Activated CD4-positive, alpha-beta T cell treated with anti-CD3 and anti-CD28 coated beads for 36 hours (primary cell): ENCODE measurements around the gene OMP. TPM values are rescaled to one million over a fixed set of nuclear protein-coding genes. Genes with fewer than 3 reads are reported as not detected.

Source experiments
- ATAC-seq: fragments of 200-7000 bp; cut with Tn5 transposase; one replicate; pipeline ENCODE4 v1.10.0; 2021; ENCODE audit warnings: mild to moderate bottlenecking, moderate library complexity
- CTCF ChIA-PET: fragments of 350-600 bp; sonication (Branson Sonifier 250); formaldehyde crosslinking; loops from one replicate; lab custom pipeline; 2021; ENCODE audit warnings: antibody characterized with exemption; lab: Charles Lee
- POLR2A ChIA-PET: fragments of 350-600 bp; sonication (Branson Sonifier 250); formaldehyde crosslinking; loops from one replicate; lab custom pipeline; 2021; ENCODE audit warnings: antibody characterized with exemption, inconsistent platforms; lab: Charles Lee
- DNase-seq: peaks from one replicate; pipeline ENCODE4 v3.0.0-alpha.2; 2020
- H3K27ac Mint-ChIP-seq: one replicate; pipeline ENCODE4 v1.8.0; 2021; ENCODE audit warnings: mixed read lengths
- H3K27me3 Mint-ChIP-seq: one replicate; pipeline ENCODE4 v1.8.0; 2021; ENCODE audit warnings: mixed read lengths
- H3K36me3 Mint-ChIP-seq: one replicate; pipeline ENCODE4 v1.8.0; 2021; ENCODE audit warnings: low read depth, mixed read lengths
- H3K4me1 Mint-ChIP-seq: one replicate; pipeline ENCODE4 v1.8.0; 2021; ENCODE audit warnings: mixed read lengths
- H3K4me3 Mint-ChIP-seq: one replicate; pipeline ENCODE4 v1.8.0; 2021; ENCODE audit warnings: mild to moderate bottlenecking, moderate library complexity, mixed read lengths
- H3K9me3 Mint-ChIP-seq: one replicate; pipeline ENCODE4 v1.8.0; 2021; ENCODE audit warnings: low read depth, mixed read lengths
- intact Hi-C, 2 experiments: fragments of 100-400 bp; cut with DNase I in 1 of 2; cut with micrococcal nuclease in 1 of 2; formaldehyde crosslinking; loops; one replicate each; pipeline versions ENCODE4 v1.14.2 to v1.15.1; 2022 to 2024; cut with DNase I, micrococcal nuclease
- total RNA-seq, 2 experiments: library from RNA; stranded (reverse); gene quantifications; one replicate each; pipeline ENCODE4 v1.2.3, GENCODE V29; 2021

The OMP gene
- total RNA-seq, 2 experiments from 2014 or later, result not detected

DNA sequence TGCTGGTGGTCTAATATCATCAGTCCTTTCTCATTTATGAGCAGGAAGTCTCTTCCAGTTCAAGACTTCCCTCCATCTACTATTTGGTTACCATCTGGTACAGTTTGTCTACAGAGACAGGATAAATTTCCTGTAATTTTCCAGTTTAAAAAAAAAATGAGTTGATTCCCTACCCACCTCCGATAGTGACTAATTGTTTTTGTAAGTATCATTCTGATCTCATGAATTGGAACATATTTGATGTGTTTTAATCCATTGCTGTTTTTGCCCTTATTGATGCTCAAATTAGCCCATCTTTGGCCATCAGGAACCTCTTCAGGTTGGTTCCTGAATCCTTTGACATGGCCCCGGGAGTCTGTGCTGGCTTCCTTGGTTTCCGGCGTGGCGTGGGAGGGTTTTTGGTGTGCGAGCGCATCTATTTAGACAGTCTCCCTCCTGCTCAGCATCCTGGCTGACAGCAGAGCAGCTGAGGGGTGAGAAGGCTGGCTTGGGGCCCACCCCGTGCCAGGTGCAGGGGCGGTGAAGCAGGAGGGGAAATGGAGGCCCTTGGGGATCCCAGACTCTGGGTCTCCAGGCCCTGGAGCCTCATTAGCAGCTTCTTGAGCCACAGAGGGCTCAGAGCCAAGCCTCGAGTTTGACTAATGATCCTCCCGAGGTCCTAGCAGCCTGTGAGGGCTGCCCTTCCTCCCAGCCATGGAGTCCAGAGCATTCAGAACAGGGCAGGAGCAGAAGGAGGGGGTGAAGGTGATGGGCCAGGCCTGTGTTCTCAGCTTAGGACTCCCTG is 6.8 kb downstream of the OMP start:
- H3K27ac Mint-ChIP-seq, result no peak overlapping the region
- ChIA-PET POLR2A (interaction anchor here (0.6 kb wide), 1 partner anchor 86 kb away, joined by 3 read pairs; no protein-coding TSS in a partner anchor), CTCF (interaction anchor here (1.9 kb wide), 1 partner anchor 77 kb away, joined by 5 read pairs; no protein-coding TSS in a partner anchor)
- no peak for ATAC-seq
- no peaks in the 10 kb centered on the region for H3K36me3 Mint-ChIP-seq
- intact Hi-C loops, result no loop called here
- no peak overlapping the region for H3K4me3 Mint-ChIP-seq
- DNase-seq, result no peak
- H3K9me3 Mint-ChIP-seq, result no peaks in the 10 kb centered on the region
- peaks cover 3% of the 10 kb centered on the region for H3K4me1 Mint-ChIP-seq
- no peaks in the 10 kb centered on the region for H3K27me3 Mint-ChIP-seq

DNA sequence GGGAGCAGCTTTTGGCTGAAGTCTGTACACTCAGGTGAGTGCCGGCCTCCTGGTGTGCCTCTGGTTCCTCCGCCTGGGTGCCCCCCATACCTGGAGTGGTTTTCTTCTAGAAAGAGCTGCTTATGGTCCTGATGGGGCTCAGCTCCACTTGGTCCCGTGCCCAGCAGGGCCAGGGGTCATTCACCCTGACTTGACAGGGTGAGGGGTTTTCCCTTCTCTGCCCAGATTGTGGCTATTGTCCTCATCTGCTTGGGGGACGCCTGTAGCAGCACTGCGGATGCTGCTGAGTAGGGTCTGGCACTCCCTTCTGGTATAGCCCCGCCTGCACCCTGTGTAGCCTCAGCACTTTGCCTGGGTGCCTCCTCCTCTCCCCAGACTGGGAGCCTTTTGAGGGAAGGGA is 8.2 kb downstream of the OMP start:
- intact Hi-C loops, result no loop called here
- Mint-ChIP-seq H3K27ac (no peak overlapping the region), H3K9me3 (no peaks in the 10 kb centered on the region), H3K27me3 (no peaks in the 10 kb centered on the region), H3K4me3 (no peak overlapping the region), H3K36me3 (no peaks in the 10 kb centered on the region), H3K4me1 (peaks cover 3% of the 10 kb centered on the region)
- DNase-seq (no peak), ATAC-seq (no peak)
- CTCF ChIA-PET, result interaction anchor here (0.6 to 2.1 kb wide), 4 partner anchors 17 to 76 kb away, joined by 3 to 5 read pairs (median 4); partner anchors contain the start of gene MYO7A
- POLR2A ChIA-PET, result no interaction called here

- ChIA-PET POLR2A (no interaction called here), CTCF (interaction anchor here (0.6 to 2.1 kb wide), 3 partner anchors 16 to 75 kb away, joined by 3 to 5 read pairs (median 3); partner anchors contain the start of gene MYO7A)
- ATAC-seq (no peak), DNase-seq (no peak)
- no peaks in the 10 kb centered on the region for H3K36me3 Mint-ChIP-seq
- H3K27ac Mint-ChIP-seq, result no peak overlapping the region
- no peaks in the 10 kb centered on the region for H3K9me3 Mint-ChIP-seq
- intact Hi-C loops, result no loop called here
- no peak overlapping the region for H3K4me3 Mint-ChIP-seq
- H3K4me1 Mint-ChIP-seq, result peaks cover 3% of the 10 kb centered on the region
- no peaks in the 10 kb centered on the region for H3K27me3 Mint-ChIP-seq
Observed at GRCh38 chr11:77111277-77111676, 8.6 kb downstream of the OMP start.

- Mint-ChIP-seq H3K27ac (no peak overlapping the region), H3K4me1 (peaks cover 3% of the 10 kb centered on the region), H3K4me3 (no peak overlapping the region), H3K27me3 (no peaks in the 10 kb centered on the region), H3K36me3 (no peaks in the 10 kb centered on the region), H3K9me3 (no peaks in the 10 kb centered on the region)
- DNase-seq (no peak), ATAC-seq (no peak)
- CTCF ChIA-PET, result interaction anchor here (2.1 kb wide), 1 partner anchor 16 kb away, joined by 5 read pairs; the partner anchor contains the start of gene MYO7A
- intact Hi-C loops, result no loop called here
- POLR2A ChIA-PET, result no interaction called here
Observed at GRCh38 chr11:77111946-77112345, 9.3 kb downstream of the OMP start.

DNA sequence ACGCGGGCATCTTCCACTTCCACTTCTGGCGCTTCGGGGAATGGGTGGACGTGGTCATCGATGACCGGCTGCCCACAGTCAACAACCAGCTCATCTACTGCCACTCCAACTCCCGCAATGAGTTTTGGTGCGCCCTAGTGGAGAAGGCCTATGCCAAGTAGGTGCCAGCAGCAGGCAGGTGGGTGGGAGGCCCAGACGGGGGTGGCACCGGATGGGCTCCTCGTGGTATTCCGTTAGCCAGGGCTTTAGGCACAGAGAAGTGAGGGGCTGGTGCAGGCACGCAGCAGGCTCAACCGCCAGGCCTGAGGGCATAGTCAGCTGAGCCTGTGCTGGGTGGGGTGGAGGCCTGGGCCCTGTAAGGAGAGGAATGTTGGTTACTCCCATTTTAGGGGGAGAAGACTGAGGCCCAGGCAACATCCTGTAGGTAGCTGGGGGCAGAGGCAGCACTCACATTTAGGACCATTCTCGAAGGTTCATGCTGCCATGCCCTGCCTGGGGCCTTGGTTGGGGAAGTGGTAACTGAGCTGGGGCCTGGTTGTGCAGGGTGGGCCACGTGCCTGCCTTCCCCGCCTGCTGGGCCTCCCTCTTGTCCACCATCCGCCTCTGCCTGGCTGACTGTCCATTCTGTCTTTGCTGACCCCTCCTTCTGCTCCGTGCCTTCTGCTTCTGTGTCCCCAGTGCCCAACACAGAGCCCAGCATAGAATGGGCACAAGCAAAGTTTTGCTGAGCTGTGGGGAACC is 10.2 kb downstream of the OMP start:
- H3K36me3 Mint-ChIP-seq, result no peaks in the 10 kb centered on the region
- intact Hi-C loops, result loop anchor here in 1 of 2 experiments (1.0 kb wide), 1 partner anchor 66 kb away; no protein-coding TSS in a partner anchor
- ATAC-seq, result no peak
- H3K27me3 Mint-ChIP-seq, result no peaks in the 10 kb centered on the region
- CTCF ChIA-PET, result interaction anchor here (0.6 to 1.2 kb wide), 4 partner anchors 14 to 435 kb away, joined by 3 read pairs; no protein-coding TSS in a partner anchor
- no peaks in the 10 kb centered on the region for H3K9me3 Mint-ChIP-seq
- peaks cover 3% of the 10 kb centered on the region for H3K4me1 Mint-ChIP-seq
- no peak overlapping the region for H3K4me3 Mint-ChIP-seq
- no peak overlapping the region for H3K27ac Mint-ChIP-seq
- no peak for DNase-seq
- POLR2A ChIA-PET, result no interaction called here

DNA sequence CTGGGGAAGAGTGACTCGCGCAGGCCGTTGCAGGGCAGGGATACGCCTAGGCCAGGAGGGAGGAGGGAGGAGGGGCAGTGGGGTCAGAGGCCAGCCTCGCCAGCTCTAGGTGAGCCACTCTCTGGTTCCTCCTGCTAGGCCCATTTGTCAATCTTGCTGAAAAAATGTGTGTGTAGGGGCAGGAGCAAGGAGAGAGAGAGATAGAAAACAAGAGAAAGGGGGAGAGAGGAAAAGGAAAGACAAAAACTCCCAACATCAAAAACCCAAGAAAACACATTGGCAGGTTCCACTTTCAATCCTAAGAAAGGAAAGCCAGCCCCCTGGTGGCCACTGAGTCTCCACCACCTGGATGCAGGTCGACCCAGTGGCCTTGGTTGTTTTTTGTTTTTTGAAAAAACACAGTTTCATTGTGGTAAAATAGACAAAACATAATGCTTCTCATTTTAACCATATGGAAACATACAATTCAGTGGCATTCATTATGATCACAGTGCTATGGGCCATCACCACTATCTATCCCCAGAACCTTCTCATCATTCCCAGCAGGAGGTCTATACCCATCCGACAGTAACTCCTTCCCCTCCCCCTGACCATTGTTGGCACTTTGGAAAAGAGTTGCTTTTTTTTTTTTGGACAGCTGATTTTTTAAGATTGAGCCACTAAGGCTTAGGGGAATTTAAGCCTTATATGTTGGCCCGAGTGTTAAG is 10.9 kb downstream of the OMP start:
- no peaks in the 10 kb centered on the region for H3K27me3 Mint-ChIP-seq
- H3K27ac Mint-ChIP-seq, result no peak overlapping the region
- H3K4me1 Mint-ChIP-seq, result peaks cover 3% of the 10 kb centered on the region
- POLR2A ChIA-PET, result no interaction called here
- intact Hi-C loops, result loop anchor here in 1 of 2 experiments (1.0 kb wide), 1 partner anchor 66 kb away; no protein-coding TSS in a partner anchor
- no peak overlapping the region for H3K4me3 Mint-ChIP-seq
- no peaks in the 10 kb centered on the region for H3K36me3 Mint-ChIP-seq
- peak; percentile 54 for DNase-seq
- CTCF ChIA-PET, result interaction anchor here (0.6 to 1.2 kb wide), 5 partner anchors 14 to 434 kb away, joined by 3 read pairs; no protein-coding TSS in a partner anchor
- ATAC-seq, result no peak
- H3K9me3 Mint-ChIP-seq, result no peaks in the 10 kb centered on the region

DNA sequence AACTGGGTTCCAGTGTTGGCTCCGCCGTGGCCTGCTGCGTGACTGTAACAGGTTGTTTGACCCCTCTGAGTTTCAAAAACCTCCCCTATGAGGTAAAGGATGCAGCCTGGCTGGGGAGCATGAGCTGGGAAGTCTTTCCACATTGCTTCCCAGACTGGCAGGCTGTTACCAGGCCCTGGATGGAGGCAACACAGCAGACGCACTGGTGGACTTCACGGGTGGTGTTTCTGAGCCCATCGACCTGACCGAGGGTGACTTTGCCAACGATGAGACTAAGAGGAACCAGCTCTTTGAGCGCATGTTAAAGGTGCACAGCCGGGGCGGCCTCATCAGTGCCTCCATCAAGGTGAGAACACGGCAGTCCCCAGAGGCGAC is 11.4 kb downstream of the OMP start:
- Mint-ChIP-seq H3K4me3 (no peak overlapping the region), H3K9me3 (no peaks in the 10 kb centered on the region), H3K36me3 (no peaks in the 10 kb centered on the region), H3K4me1 (peaks cover 3% of the 10 kb centered on the region), H3K27me3 (no peaks in the 10 kb centered on the region), H3K27ac (no peak overlapping the region)
- DNase-seq, result no peak
- ChIA-PET POLR2A (no interaction called here), CTCF (interaction anchor here (0.8 kb wide), 1 partner anchor 110 kb away, joined by 3 read pairs; no protein-coding TSS in a partner anchor)
- intact Hi-C loops, result no loop called here
- ATAC-seq, result no peak

DNA sequence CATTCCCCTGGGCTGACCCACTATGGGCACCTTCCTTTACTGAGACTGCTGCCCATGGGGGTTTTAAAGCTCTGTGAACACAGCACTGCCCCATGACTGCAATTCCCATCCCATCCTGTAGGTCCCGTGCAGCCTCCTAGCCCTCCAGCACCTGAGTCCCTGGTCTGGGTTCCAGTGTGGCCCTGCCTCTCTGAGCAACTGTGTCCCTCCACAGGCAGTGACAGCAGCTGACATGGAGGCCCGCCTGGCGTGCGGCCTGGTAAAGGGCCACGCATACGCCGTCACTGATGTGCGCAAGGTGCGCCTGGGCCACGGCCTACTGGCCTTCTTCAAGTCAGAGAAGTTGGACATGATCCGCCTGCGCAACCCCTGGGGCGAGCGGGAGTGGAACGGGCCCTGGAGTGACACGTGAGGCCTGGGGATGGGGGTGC is 12.6 kb downstream of the OMP start:
- H3K4me3 Mint-ChIP-seq, result no peak overlapping the region
- H3K27ac Mint-ChIP-seq, result no peak overlapping the region
- ChIA-PET CTCF (interaction anchor here (0.9 kb wide), 1 partner anchor 68 kb away, joined by 3 read pairs; no protein-coding TSS in a partner anchor), POLR2A (no interaction called here)
- DNase-seq (no peak), ATAC-seq (no peak)
- intact Hi-C loops, result no loop called here
- H3K4me1 Mint-ChIP-seq, result peaks cover 3% of the 10 kb centered on the region
- H3K27me3 Mint-ChIP-seq, result no peaks in the 10 kb centered on the region
- no peaks in the 10 kb centered on the region for H3K9me3 Mint-ChIP-seq
- H3K36me3 Mint-ChIP-seq, result no peaks in the 10 kb centered on the region

GRCh38 chr11:77115956-77116355 is 13.3 kb downstream of the OMP start:
- POLR2A ChIA-PET, result no interaction called here
- Mint-ChIP-seq H3K4me3 (no peak overlapping the region), H3K9me3 (no peaks in the 10 kb centered on the region), H3K36me3 (no peaks in the 10 kb centered on the region), H3K27me3 (no peaks in the 10 kb centered on the region), H3K4me1 (peaks cover 3% of the 10 kb centered on the region), H3K27ac (no peak overlapping the region)
- DNase-seq (no peak), ATAC-seq (no peak)
- intact Hi-C loops, result no loop called here
- CTCF ChIA-PET, result no interaction called here

GRCh38 chr11:77117492-77117891 is 14.9 kb downstream of the OMP start:
- no peak overlapping the region for H3K4me3 Mint-ChIP-seq
- no peak overlapping the region for H3K27ac Mint-ChIP-seq
- ATAC-seq (no peak), DNase-seq (no peak)
- H3K9me3 Mint-ChIP-seq, result no peaks in the 10 kb centered on the region
- POLR2A ChIA-PET, result no interaction called here
- no peaks in the 10 kb centered on the region for H3K27me3 Mint-ChIP-seq
- CTCF ChIA-PET, result interaction anchor here (1.1 to 1.4 kb wide), 2 partner anchors 9 to 26 kb away, joined by 3 to 5 read pairs; no protein-coding TSS in a partner anchor
- intact Hi-C loops, result no loop called here
- H3K36me3 Mint-ChIP-seq, result no peaks in the 10 kb centered on the region
- H3K4me1 Mint-ChIP-seq, result peaks cover 3% of the 10 kb centered on the region

DNA sequence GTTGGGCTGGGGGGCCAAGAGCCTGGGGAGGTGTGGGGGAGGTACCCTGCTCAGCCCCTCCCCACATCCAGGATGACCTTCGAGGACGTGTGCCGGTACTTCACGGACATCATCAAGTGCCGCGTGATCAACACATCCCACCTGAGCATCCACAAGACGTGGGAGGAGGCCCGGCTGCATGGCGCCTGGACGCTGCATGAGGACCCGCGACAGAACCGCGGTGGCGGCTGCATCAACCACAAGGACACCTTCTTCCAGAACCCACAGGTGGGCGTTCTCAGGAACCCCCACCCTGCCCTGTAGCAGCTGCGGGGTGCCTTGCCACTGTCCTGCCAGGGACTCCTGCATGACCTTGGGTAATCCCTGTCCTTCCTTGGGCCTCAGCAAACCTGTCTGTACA is 15.4 kb downstream of the OMP start:
- ATAC-seq (no peak), DNase-seq (no peak)
- ChIA-PET POLR2A (no interaction called here), CTCF (no interaction called here)
- H3K4me3 Mint-ChIP-seq, result no peak overlapping the region
- no peaks in the 10 kb centered on the region for H3K27me3 Mint-ChIP-seq
- intact Hi-C loops, result no loop called here
- peaks cover 3% of the 10 kb centered on the region for H3K4me1 Mint-ChIP-seq
- H3K36me3 Mint-ChIP-seq, result no peaks in the 10 kb centered on the region
- no peak overlapping the region for H3K27ac Mint-ChIP-seq
- no peaks in the 10 kb centered on the region for H3K9me3 Mint-ChIP-seq
